ENCODE results near the gene ERICH2.
"Not testable (repeated sequence)": the region's sequence is repeated elsewhere in the genome, so short reads cannot be mapped to it uniquely, and the experiment has no call there.

ERICH2 gene

DNA sequence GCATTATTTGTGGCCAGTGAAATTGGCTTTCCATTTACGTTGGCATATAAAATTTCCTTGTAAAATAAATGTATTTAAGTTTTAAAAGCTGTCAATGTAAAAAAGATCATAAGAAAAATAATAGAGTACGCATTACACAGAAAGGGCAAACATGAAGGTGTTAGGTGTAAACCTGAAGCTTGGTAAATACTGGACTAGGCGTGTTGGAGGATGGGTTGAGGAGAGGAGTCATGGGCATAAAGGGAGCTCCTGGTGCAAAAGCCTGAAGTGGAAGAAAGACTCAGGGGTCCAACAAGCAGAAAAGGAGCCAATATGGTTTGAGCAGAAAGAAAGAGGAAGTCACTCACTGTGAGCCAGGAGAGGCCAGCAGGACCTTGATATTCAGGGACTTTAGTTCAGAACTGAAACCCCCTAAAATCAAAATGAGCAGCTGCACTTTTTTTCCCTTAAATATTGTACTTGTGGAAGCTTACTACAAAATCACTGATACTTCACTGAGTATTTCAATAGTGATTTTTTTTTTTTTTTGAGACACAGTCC lies 30.6 kb upstream of the ERICH2 start:
- no peak overlapping the region for H3K9ac ChIP-seq (ENCODE audit: low read depth in 1 of 2, low read length in 2 of 2)
- no peak overlapping the region for H3K27ac ChIP-seq (ENCODE audit: low read depth in 2 of 2, low read length in 2 of 2)
- H3K9me3 ChIP-seq (ENCODE audit: control insufficient read depth in 2 of 2, low read length in 2 of 2), result no peaks in the 10 kb centered on the region
- H3K27me3 ChIP-seq (ENCODE audit: control insufficient read depth in 2 of 2, insufficient read depth in 2 of 2, low read length in 2 of 2), result no peaks in the 10 kb centered on the region
- no peaks in the 10 kb centered on the region for H3K4me1 ChIP-seq (ENCODE audit: control insufficient read depth in 2 of 2, insufficient read depth in 2 of 2, low read length in 2 of 2)
- H3K36me3 ChIP-seq (ENCODE audit: control insufficient read depth in 2 of 2, insufficient read depth in 2 of 2, low read length in 2 of 2), result no peaks in the 10 kb centered on the region
- no peak overlapping the region for H3K4me3 ChIP-seq (ENCODE audit: low read length in 2 of 2)

DNA sequence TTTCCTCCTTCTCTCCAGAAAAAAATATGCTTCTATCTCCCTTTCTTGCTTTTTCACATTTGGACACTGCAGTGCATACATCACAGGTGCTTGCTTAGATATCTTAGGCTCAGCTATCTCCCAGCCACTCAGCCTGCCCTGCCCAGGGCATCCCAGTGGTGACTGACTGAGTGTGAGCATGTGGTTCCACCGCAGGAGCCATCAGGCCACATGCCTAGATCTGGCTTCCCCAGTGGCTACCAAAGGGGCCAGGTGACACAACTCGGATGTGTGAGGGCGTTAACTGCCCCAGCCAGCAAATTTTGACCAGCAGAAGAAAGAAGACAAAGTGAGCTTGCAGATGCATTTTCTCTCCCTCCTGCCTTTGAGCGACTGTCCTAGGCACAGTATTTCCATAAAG lies 29.5 kb upstream of the ERICH2 start:
- Histone ChIP-seq H3K9me3 (ENCODE audit: control insufficient read depth in 2 of 2, low read length in 2 of 2) (no peaks in the 10 kb centered on the region), H3K27ac (ENCODE audit: low read depth in 2 of 2, low read length in 2 of 2) (no peak overlapping the region), H3K4me3 (ENCODE audit: low read length in 2 of 2) (no peak overlapping the region), H3K9ac (ENCODE audit: low read depth in 1 of 2, low read length in 2 of 2) (no peak overlapping the region), H3K27me3 (ENCODE audit: control insufficient read depth in 2 of 2, insufficient read depth in 2 of 2, low read length in 2 of 2) (no peaks in the 10 kb centered on the region), H3K4me1 (ENCODE audit: control insufficient read depth in 2 of 2, insufficient read depth in 2 of 2, low read length in 2 of 2) (no peaks in the 10 kb centered on the region), H3K36me3 (ENCODE audit: control insufficient read depth in 2 of 2, insufficient read depth in 2 of 2, low read length in 2 of 2) (no peaks in the 10 kb centered on the region)

DNA sequence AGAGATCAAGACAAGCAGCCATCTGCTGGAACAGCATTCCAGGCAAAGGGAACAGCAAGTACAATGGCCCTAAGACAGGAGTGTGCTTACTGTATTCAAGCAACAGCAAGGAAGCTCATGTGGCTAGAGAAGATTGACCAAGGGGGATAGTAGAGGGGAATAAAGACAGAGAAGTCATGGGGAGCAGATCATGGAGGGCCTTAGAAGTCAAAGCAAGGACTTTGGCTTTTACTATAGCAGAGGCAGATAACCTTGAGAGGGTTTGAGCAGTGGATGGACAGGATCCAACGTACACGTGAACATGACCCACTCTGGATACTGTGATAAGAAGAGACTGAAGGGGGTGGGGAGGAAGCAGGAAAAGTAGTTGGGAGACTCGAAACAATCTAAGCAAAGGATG lies 28.2 kb upstream of the ERICH2 start:
- Histone ChIP-seq H3K36me3 (ENCODE audit: control insufficient read depth in 2 of 2, insufficient read depth in 2 of 2, low read length in 2 of 2) (no peaks in the 10 kb centered on the region), H3K4me1 (ENCODE audit: control insufficient read depth in 2 of 2, insufficient read depth in 2 of 2, low read length in 2 of 2) (no peaks in the 10 kb centered on the region), H3K9ac (ENCODE audit: low read depth in 1 of 2, low read length in 2 of 2) (no peak overlapping the region), H3K27me3 (ENCODE audit: control insufficient read depth in 2 of 2, insufficient read depth in 2 of 2, low read length in 2 of 2) (no peaks in the 10 kb centered on the region), H3K9me3 (ENCODE audit: control insufficient read depth in 2 of 2, low read length in 2 of 2) (no peaks in the 10 kb centered on the region), H3K4me3 (ENCODE audit: low read length in 2 of 2) (no peak overlapping the region), H3K27ac (ENCODE audit: low read depth in 2 of 2, low read length in 2 of 2) (no peak overlapping the region)

DNA sequence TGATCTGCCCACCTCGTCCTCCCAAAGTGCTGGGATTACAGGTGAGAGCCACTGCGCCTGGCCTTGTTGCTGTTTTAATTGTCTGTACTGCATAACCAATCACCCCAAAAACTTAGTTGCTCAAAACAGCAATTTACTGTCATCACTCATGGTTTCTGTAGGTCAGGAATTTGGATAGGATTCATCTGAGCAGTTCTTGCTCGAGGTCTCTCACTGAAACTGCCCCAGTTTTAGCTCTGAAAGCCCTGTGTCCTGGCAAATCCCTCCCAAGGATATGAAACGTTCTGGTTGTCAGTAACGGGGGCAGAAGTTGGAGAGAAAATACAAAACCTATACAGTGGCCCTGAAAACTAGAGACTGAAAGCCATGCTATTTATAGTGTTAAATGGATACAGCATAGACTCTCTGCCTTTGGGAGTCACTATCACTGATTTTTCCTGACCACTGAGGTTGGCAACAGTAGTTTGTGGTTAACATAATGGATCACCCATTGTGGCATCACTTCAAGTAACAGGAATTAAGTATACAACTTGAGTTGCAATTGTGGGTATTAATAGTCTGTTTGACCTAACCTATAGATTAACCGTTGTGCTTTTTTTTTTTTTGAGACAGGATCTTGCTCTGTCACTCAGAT lies 27.2 kb upstream of the ERICH2 start:
- H3K9ac ChIP-seq (ENCODE audit: low read depth in 1 of 2, low read length in 2 of 2), result no peak overlapping the region
- H3K27ac ChIP-seq (ENCODE audit: low read depth in 2 of 2, low read length in 2 of 2), result no peak overlapping the region
- no peaks in the 10 kb centered on the region for H3K36me3 ChIP-seq (ENCODE audit: control insufficient read depth in 2 of 2, insufficient read depth in 2 of 2, low read length in 2 of 2)
- no peaks in the 10 kb centered on the region for H3K9me3 ChIP-seq (ENCODE audit: control insufficient read depth in 2 of 2, low read length in 2 of 2)
- no peaks in the 10 kb centered on the region for H3K27me3 ChIP-seq (ENCODE audit: control insufficient read depth in 2 of 2, insufficient read depth in 2 of 2, low read length in 2 of 2)
- H3K4me3 ChIP-seq (ENCODE audit: low read length in 2 of 2), result no peak overlapping the region
- no peaks in the 10 kb centered on the region for H3K4me1 ChIP-seq (ENCODE audit: control insufficient read depth in 2 of 2, insufficient read depth in 2 of 2, low read length in 2 of 2)

DNA sequence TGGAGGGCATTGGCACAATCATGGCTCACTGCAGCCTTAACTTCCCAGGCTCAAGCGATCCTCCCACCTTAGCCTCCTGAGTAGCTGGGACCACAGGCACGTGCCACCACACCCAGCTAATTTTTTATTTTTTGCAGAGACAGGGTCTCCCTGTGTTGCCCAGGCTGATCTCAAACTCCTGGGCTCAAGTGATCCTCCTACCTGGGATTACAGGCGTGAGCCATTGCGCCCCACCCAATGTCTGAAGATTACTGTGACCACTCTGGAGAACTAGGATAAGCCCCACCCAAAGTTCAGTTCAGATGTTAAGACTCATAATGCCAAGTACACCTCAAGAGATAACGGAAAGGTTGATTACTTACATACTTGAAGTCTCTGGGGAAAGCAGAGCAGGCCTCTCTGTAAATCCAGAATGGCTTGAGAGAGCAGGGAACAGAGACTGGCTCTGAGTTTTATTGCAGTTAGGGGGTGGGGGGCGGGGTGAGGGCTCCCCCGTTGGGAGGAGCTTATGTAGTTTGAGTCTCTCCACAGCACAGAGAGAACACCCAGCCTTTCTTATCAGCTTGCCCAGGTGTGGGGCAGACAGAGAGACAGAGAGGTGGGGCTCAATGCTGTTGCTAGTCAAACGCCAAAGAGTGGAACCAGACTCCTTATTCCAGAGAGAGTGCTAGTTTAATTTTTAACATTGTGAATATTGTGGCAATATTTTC lies 26.5 kb upstream of the ERICH2 start:
- Histone ChIP-seq H3K36me3 (ENCODE audit: control insufficient read depth in 2 of 2, insufficient read depth in 2 of 2, low read length in 2 of 2) (no peaks in the 10 kb centered on the region), H3K9ac (ENCODE audit: low read depth in 1 of 2, low read length in 2 of 2) (no peak overlapping the region), H3K4me3 (ENCODE audit: low read length in 2 of 2) (no peak overlapping the region), H3K27me3 (ENCODE audit: control insufficient read depth in 2 of 2, insufficient read depth in 2 of 2, low read length in 2 of 2) (no peaks in the 10 kb centered on the region), H3K27ac (ENCODE audit: low read depth in 2 of 2, low read length in 2 of 2) (no peak overlapping the region), H3K4me1 (ENCODE audit: control insufficient read depth in 2 of 2, insufficient read depth in 2 of 2, low read length in 2 of 2) (no peaks in the 10 kb centered on the region), H3K9me3 (ENCODE audit: control insufficient read depth in 2 of 2, low read length in 2 of 2) (no peaks in the 10 kb centered on the region)

DNA sequence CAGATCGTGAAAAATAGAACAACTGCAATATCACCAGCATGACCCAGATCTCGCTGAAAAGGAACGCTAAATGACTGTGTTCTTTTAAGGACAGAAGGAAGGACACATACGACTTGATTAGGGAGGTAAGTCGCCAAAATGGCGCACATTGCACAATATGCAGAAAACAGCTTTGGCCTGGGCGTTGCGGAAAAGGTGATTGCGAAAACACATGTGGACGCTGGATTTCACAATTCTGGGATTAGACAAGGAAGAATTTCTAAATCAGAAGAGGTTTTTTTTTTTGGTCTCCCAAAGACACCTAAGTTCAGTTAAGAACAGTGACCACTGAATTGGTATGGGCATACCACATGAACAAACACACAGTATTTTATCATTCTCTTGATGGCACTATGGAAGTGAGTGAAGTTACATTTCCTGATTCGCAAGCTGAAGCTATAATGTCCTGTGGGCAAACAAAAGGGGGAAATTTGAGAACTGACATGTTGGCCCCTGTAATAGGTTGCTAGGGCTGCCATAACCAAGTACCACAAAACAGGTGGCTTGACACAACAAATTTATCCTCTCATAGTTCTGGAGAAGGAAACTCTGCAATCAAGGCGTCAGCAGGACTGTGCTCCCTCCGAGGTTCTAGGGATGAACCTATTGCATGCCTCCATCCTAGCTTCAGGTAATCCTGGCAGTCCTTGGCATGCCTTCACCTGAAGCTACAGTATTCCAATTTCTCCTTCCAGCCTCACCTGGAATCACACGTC lies 25.8 kb upstream of the ERICH2 start:
- no peak overlapping the region for H3K4me3 ChIP-seq (ENCODE audit: low read length in 2 of 2)
- H3K9ac ChIP-seq (ENCODE audit: low read depth in 1 of 2, low read length in 2 of 2), result no peak overlapping the region
- H3K27me3 ChIP-seq (ENCODE audit: control insufficient read depth in 2 of 2, insufficient read depth in 2 of 2, low read length in 2 of 2), result no peaks in the 10 kb centered on the region
- no peaks in the 10 kb centered on the region for H3K4me1 ChIP-seq (ENCODE audit: control insufficient read depth in 2 of 2, insufficient read depth in 2 of 2, low read length in 2 of 2)
- no peaks in the 10 kb centered on the region for H3K9me3 ChIP-seq (ENCODE audit: control insufficient read depth in 2 of 2, low read length in 2 of 2)
- no peaks in the 10 kb centered on the region for H3K36me3 ChIP-seq (ENCODE audit: control insufficient read depth in 2 of 2, insufficient read depth in 2 of 2, low read length in 2 of 2)
- no peak overlapping the region for H3K27ac ChIP-seq (ENCODE audit: low read depth in 2 of 2, low read length in 2 of 2)

DNA sequence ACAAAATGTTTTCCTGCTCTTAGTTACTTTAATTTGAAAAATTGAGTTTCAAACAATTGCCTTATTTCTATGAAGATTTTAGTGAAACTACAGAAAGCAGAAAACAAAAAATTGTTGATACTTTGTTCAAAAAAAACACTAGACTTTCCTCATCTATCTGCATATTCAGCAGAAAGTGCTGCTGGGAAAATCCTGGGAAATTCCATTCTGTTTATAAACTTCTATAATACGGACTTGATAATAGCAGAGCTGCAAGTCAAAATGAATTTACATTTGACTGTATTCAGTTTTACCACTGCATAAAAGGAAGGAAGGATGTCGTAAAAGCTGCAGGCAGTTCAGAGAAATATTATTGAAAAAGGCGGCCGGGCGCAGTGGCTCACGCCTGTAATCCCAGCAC lies 24.9 kb upstream of the ERICH2 start:
- H3K4me3 ChIP-seq (ENCODE audit: low read length in 2 of 2), result no peak overlapping the region
- H3K27ac ChIP-seq (ENCODE audit: low read depth in 2 of 2, low read length in 2 of 2), result no peak overlapping the region
- no peaks in the 10 kb centered on the region for H3K27me3 ChIP-seq (ENCODE audit: control insufficient read depth in 2 of 2, insufficient read depth in 2 of 2, low read length in 2 of 2)
- no peak overlapping the region for H3K9ac ChIP-seq (ENCODE audit: low read depth in 1 of 2, low read length in 2 of 2)
- H3K36me3 ChIP-seq (ENCODE audit: control insufficient read depth in 2 of 2, insufficient read depth in 2 of 2, low read length in 2 of 2), result no peaks in the 10 kb centered on the region
- H3K9me3 ChIP-seq (ENCODE audit: control insufficient read depth in 2 of 2, low read length in 2 of 2), result no peaks in the 10 kb centered on the region
- H3K4me1 ChIP-seq (ENCODE audit: control insufficient read depth in 2 of 2, insufficient read depth in 2 of 2, low read length in 2 of 2), result no peaks in the 10 kb centered on the region

DNA sequence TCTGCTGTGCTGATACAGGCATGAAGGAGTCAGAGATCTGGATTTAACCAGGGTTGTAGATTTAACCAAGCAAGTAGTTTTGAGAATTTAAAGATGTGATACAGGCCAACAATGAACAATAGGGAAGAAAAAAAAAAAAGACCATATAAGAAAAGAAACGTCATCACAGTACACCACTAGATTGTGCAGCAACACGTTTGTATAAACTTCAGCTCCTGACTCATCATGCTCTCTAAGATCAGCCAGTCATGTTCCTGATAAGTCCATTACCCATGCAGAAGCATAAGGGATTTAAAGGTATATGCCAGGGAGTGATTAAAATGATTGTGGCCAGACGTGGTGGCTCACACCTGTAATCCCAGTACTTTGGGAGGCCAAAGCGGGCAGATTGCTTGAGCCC lies 22.3 kb upstream of the ERICH2 start:
- Histone ChIP-seq H3K4me3 (ENCODE audit: low read length in 2 of 2) (no peak overlapping the region), H3K27me3 (ENCODE audit: control insufficient read depth in 2 of 2, insufficient read depth in 2 of 2, low read length in 2 of 2) (no peaks in the 10 kb centered on the region), H3K36me3 (ENCODE audit: control insufficient read depth in 2 of 2, insufficient read depth in 2 of 2, low read length in 2 of 2) (no peaks in the 10 kb centered on the region), H3K4me1 (ENCODE audit: control insufficient read depth in 2 of 2, insufficient read depth in 2 of 2, low read length in 2 of 2) (no peaks in the 10 kb centered on the region), H3K9me3 (ENCODE audit: control insufficient read depth in 2 of 2, low read length in 2 of 2) (no peaks in the 10 kb centered on the region), H3K9ac (ENCODE audit: low read depth in 1 of 2, low read length in 2 of 2) (no peak overlapping the region), H3K27ac (ENCODE audit: low read depth in 2 of 2, low read length in 2 of 2) (no peak overlapping the region)

DNA sequence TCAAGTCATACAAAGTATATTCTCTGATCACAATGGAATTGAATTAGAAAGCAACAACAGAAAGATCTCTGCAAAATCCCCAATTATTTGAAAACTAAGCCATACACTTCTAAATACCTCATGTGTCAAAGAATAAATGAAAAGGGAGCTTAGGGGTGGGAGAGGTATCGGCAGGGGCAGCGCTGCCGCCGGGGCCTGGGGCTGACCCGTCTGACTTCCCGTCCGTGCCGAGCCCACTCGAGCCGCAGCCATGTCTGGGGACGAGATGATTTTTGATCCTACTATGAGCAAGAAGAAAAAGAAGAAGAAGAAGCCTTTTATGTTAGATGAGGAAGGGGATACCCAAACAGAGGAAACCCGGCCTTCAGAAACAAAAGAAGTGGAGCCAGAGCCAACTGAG lies 18.6 kb upstream of the ERICH2 start:
- not testable (repeated sequence) for H3K9me3 ChIP-seq (ENCODE audit: control insufficient read depth in 2 of 2, low read length in 2 of 2); H3K4me3 ChIP-seq (ENCODE audit: low read length in 2 of 2); H3K36me3 ChIP-seq (ENCODE audit: control insufficient read depth in 2 of 2, insufficient read depth in 2 of 2, low read length in 2 of 2); H3K27me3 ChIP-seq (ENCODE audit: control insufficient read depth in 2 of 2, insufficient read depth in 2 of 2, low read length in 2 of 2); H3K4me1 ChIP-seq (ENCODE audit: control insufficient read depth in 2 of 2, insufficient read depth in 2 of 2, low read length in 2 of 2); H3K27ac ChIP-seq (ENCODE audit: low read depth in 2 of 2, low read length in 2 of 2); H3K9ac ChIP-seq (ENCODE audit: low read depth in 1 of 2, low read length in 2 of 2)

DNA sequence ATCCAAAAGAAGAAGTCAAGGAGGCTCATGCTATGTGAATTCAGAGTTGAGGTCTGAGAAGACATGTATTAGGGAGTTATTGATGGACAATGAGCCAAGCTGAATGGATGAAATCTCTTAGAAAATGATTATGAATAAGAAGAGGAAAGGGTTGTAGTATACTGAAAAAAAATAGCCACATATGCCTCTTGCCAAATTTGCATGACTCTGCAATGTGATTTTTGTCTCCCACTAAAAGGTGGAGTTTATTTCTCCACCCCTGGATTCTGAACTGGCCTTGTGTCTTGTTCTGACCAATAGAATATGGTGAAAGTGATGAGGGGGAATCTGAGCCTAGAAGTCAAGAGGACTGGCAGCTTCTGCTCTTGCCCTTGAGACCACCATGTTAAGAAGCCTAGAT lies 8.6 kb upstream of the ERICH2 start:
- no peaks in the 10 kb centered on the region for H3K4me1 ChIP-seq (ENCODE audit: control insufficient read depth in 2 of 2, insufficient read depth in 2 of 2, low read length in 2 of 2)
- H3K9ac ChIP-seq (ENCODE audit: low read depth in 1 of 2, low read length in 2 of 2), result no peak overlapping the region

More for the DNA sequence above, 8.6 kb upstream of the ERICH2 start:
- H3K4me3 ChIP-seq (ENCODE audit: low read length in 2 of 2), result no peak overlapping the region
- H3K36me3 ChIP-seq (ENCODE audit: control insufficient read depth in 2 of 2, insufficient read depth in 2 of 2, low read length in 2 of 2), result no peaks in the 10 kb centered on the region
- H3K27me3 ChIP-seq (ENCODE audit: control insufficient read depth in 2 of 2, insufficient read depth in 2 of 2, low read length in 2 of 2), result no peaks in the 10 kb centered on the region
- H3K27ac ChIP-seq (ENCODE audit: low read depth in 2 of 2, low read length in 2 of 2), result no peak overlapping the region
- no peaks in the 10 kb centered on the region for H3K9me3 ChIP-seq (ENCODE audit: control insufficient read depth in 2 of 2, low read length in 2 of 2)
